ENCODE measurements around the gene SLC35F3. TPM values are rescaled to one million over a fixed set of nuclear protein-coding genes. Genes with fewer than 3 reads are reported as not detected.
A peak's percentile ranks its signal among the peaks of the same experiment; 100 is the strongest.
"Not testable (repeated sequence)": the region's sequence is repeated elsewhere in the genome, so short reads cannot be mapped to it uniquely, and the experiment has no call there.

SLC35F3 gene
- total RNA-seq, 2 experiments from 2014 or later, result 34.4 to 35.7 TPM

GRCh38 chr1:234163267-234163919 is 258.9 kb downstream of the SLC35F3 start:
- Mint-ChIP-seq H3K9me3 (ENCODE audit: insufficient read depth) (peaks cover 8% of the 10 kb centered on the region), H3K27ac (no peak overlapping the region), H3K36me3 (ENCODE audit: low read depth) (no peaks in the 10 kb centered on the region), H3K27me3 (ENCODE audit: low read depth) (peaks cover 5% of the 10 kb centered on the region), H3K4me3 (no peak overlapping the region), H3K4me1 (ENCODE audit: low read depth) (peaks cover 40% of the 10 kb centered on the region)
- CTCF ChIA-PET, result interaction anchor here (1.0 to 3.3 kb wide), 5 partner anchors 8 to 147 kb away, joined by 3 to 11 read pairs (median 5); no protein-coding TSS in a partner anchor
- POLR2A ChIA-PET, result no interaction called here
- ATAC-seq, result no peak
- DNase-seq, result no peak

GRCh38 chr1:234164098-234164709 is 259.7 kb downstream of the SLC35F3 start:
- peaks cover 48% of the 10 kb centered on the region for H3K4me1 Mint-ChIP-seq (ENCODE audit: low read depth)
- H3K36me3 Mint-ChIP-seq (ENCODE audit: low read depth), result peaks cover 7% of the 10 kb centered on the region
- ATAC-seq, result no peak
- ChIA-PET CTCF (interaction anchor here (1.0 to 2.6 kb wide), 5 partner anchors 10 to 50 kb away, joined by 3 to 7 read pairs (median 3); no protein-coding TSS in a partner anchor), POLR2A (no interaction called here)
- H3K9me3 Mint-ChIP-seq (ENCODE audit: insufficient read depth), result peaks cover 11% of the 10 kb centered on the region
- no peak overlapping the region for H3K27ac Mint-ChIP-seq
- H3K27me3 Mint-ChIP-seq (ENCODE audit: low read depth), result peaks cover 5% of the 10 kb centered on the region
- H3K4me3 Mint-ChIP-seq, result no peak overlapping the region
- no peak for DNase-seq

GRCh38 chr1:234168061-234168724 is 263.7 kb downstream of the SLC35F3 start:
- ATAC-seq (no peak), DNase-seq (no peak)
- H3K27me3 Mint-ChIP-seq (ENCODE audit: low read depth), result no peaks in the 10 kb centered on the region
- no peak overlapping the region for H3K4me3 Mint-ChIP-seq
- peaks cover 19% of the 10 kb centered on the region for H3K9me3 Mint-ChIP-seq (ENCODE audit: insufficient read depth)
- H3K27ac Mint-ChIP-seq, result peak overlapping the region; percentile 27
- CTCF ChIA-PET, result interaction anchor here (0.9 kb wide), 1 partner anchor 21 kb away, joined by 3 read pairs; no protein-coding TSS in a partner anchor
- POLR2A ChIA-PET, result no interaction called here
- H3K4me1 Mint-ChIP-seq (ENCODE audit: low read depth), result peaks cover 83% of the 10 kb centered on the region
- H3K36me3 Mint-ChIP-seq (ENCODE audit: low read depth), result peaks cover 30% of the 10 kb centered on the region

GRCh38 chr1:234169161-234169849 is 264.8 kb downstream of the SLC35F3 start:
- CTCF ChIA-PET, result interaction anchor here (2.1 to 4.8 kb wide), 3 partner anchors 20 to 55 kb away, joined by 8 to 40 read pairs (median 38); no protein-coding TSS in a partner anchor
- H3K36me3 Mint-ChIP-seq (ENCODE audit: low read depth), result peaks cover 32% of the 10 kb centered on the region
- peaks cover 19% of the 10 kb centered on the region for H3K9me3 Mint-ChIP-seq (ENCODE audit: insufficient read depth)
- DNase-seq (no peak), ATAC-seq (no peak)
- H3K4me1 Mint-ChIP-seq (ENCODE audit: low read depth), result peaks cover 77% of the 10 kb centered on the region
- POLR2A ChIA-PET, result no interaction called here
- no peaks in the 10 kb centered on the region for H3K27me3 Mint-ChIP-seq (ENCODE audit: low read depth)
- H3K27ac Mint-ChIP-seq, result peak overlapping the region; percentile 87
- no peak overlapping the region for H3K4me3 Mint-ChIP-seq

GRCh38 chr1:234170067-234170466 is 265.6 kb downstream of the SLC35F3 start:
- POLR2A ChIA-PET, result interaction anchor here (1.2 kb wide), 1 partner anchor 47 kb away, joined by 4 read pairs; no protein-coding TSS in a partner anchor
- Mint-ChIP-seq H3K36me3 (ENCODE audit: low read depth) (peaks cover 33% of the 10 kb centered on the region), H3K4me3 (peak overlapping the region; percentile 50), H3K9me3 (ENCODE audit: insufficient read depth) (peaks cover 19% of the 10 kb centered on the region), H3K27ac (peak overlapping the region; percentile 87), H3K4me1 (ENCODE audit: low read depth) (peaks cover 74% of the 10 kb centered on the region), H3K27me3 (ENCODE audit: low read depth) (no peaks in the 10 kb centered on the region)
- ATAC-seq (peak; percentile 24), DNase-seq (no peak)
- CTCF ChIA-PET, result interaction anchor here (0.6 to 4.8 kb wide), 6 partner anchors 16 to 140 kb away, joined by 3 to 40 read pairs (median 14); no protein-coding TSS in a partner anchor

GRCh38 chr1:234170622-234171021 is 266.1 kb downstream of the SLC35F3 start:
- no peaks in the 10 kb centered on the region for H3K27me3 Mint-ChIP-seq (ENCODE audit: low read depth)
- H3K9me3 Mint-ChIP-seq (ENCODE audit: insufficient read depth), result peaks cover 19% of the 10 kb centered on the region
- H3K36me3 Mint-ChIP-seq (ENCODE audit: low read depth), result peaks cover 33% of the 10 kb centered on the region
- peak overlapping the region; percentile 87 for H3K27ac Mint-ChIP-seq
- ChIA-PET POLR2A (interaction anchor here (0.8 to 1.2 kb wide), 2 partner anchors 46 to 990 kb away, joined by 3 to 4 read pairs; partner anchors contain the start of gene RBM34), CTCF (interaction anchor here (0.6 to 4.8 kb wide), 9 partner anchors 8 to 203 kb away, joined by 3 to 40 read pairs (median 5); partner anchors contain the start of gene COA6)
- peak overlapping the region; percentile 50 for H3K4me3 Mint-ChIP-seq
- H3K4me1 Mint-ChIP-seq (ENCODE audit: low read depth), result peaks cover 73% of the 10 kb centered on the region
- ATAC-seq (peak; percentile 78), DNase-seq (peak; percentile 71)

DNA sequence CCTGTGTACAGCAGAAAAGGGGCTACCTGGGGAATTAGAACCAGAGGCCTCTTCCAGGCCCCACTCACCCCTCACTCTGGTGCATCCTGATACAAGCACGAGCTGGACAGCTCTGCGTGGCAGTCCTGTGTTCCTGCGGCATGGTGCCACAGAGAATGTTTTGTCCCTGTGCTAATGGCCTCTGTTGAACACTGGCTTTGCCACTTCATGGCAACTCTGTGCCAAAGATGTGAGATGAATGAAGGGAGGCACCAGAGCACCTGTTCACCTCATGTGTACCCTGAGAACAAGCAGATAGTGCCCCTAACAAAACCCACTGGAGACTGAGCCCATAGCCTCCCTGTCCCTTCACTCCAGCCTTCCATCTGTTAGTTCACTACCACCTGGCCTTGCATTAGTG is 269.5 kb downstream of the SLC35F3 start:
- Mint-ChIP-seq H3K9me3 (ENCODE audit: insufficient read depth) (peaks cover 15% of the 10 kb centered on the region), H3K27ac (peak overlapping the region; percentile 22), H3K36me3 (ENCODE audit: low read depth) (peaks cover 45% of the 10 kb centered on the region), H3K4me1 (ENCODE audit: low read depth) (peaks cover 47% of the 10 kb centered on the region), H3K4me3 (no peak overlapping the region), H3K27me3 (ENCODE audit: low read depth) (peaks cover 16% of the 10 kb centered on the region)
- ATAC-seq (no peak), DNase-seq (no peak)
- POLR2A ChIA-PET, result no interaction called here
- CTCF ChIA-PET, result interaction anchor here (1.0 to 1.4 kb wide), 2 partner anchors 10 to 136 kb away, joined by 3 to 4 read pairs; no protein-coding TSS in a partner anchor

DNA sequence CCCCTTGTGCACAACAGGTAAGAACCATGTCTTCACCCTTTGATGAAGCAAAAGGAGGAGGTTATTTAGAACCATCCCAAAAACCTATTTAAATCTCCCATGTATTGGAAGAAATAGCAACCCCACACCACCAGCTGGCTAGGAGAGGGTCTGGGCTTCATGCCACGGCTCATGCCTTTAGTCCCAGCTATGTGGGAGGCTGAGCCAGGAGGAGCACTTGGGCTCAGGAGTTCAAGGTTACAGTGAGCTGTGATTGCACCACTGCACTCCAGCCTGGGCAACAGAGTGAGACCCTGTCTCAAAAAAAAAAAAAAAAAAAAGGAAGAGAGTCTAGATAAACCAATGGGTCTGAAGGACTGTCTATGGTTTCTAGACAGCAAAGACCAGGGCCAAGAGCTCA is 270.9 kb downstream of the SLC35F3 start:
- H3K36me3 Mint-ChIP-seq (ENCODE audit: low read depth), result peaks cover 33% of the 10 kb centered on the region
- peaks cover 9% of the 10 kb centered on the region for H3K9me3 Mint-ChIP-seq (ENCODE audit: insufficient read depth)
- no peak for ATAC-seq
- H3K27me3 Mint-ChIP-seq (ENCODE audit: low read depth), result peaks cover 28% of the 10 kb centered on the region
- H3K27ac Mint-ChIP-seq, result no peak overlapping the region
- CTCF ChIA-PET, result no interaction called here
- DNase-seq, result no peak
- H3K4me3 Mint-ChIP-seq, result no peak overlapping the region
- H3K4me1 Mint-ChIP-seq (ENCODE audit: low read depth), result peaks cover 33% of the 10 kb centered on the region
- POLR2A ChIA-PET, result no interaction called here

GRCh38 chr1:234176000-234176399 is 271.5 kb downstream of the SLC35F3 start:
- Mint-ChIP-seq H3K36me3 (ENCODE audit: low read depth) (peaks cover 31% of the 10 kb centered on the region), H3K27ac (no peak overlapping the region), H3K9me3 (ENCODE audit: insufficient read depth) (peaks cover 9% of the 10 kb centered on the region), H3K4me1 (ENCODE audit: low read depth) (peaks cover 26% of the 10 kb centered on the region), H3K4me3 (no peak overlapping the region), H3K27me3 (ENCODE audit: low read depth) (peaks cover 32% of the 10 kb centered on the region)
- ATAC-seq (no peak), DNase-seq (no peak)
- ChIA-PET CTCF (interaction anchor here (1.7 kb wide), 1 partner anchor 37 kb away, joined by 4 read pairs; no protein-coding TSS in a partner anchor), POLR2A (no interaction called here)

- CTCF ChIA-PET, result interaction anchor here (1.7 kb wide), 1 partner anchor 36 kb away, joined by 4 read pairs; no protein-coding TSS in a partner anchor
- H3K27ac Mint-ChIP-seq; H3K9me3 Mint-ChIP-seq (ENCODE audit: insufficient read depth); ATAC-seq; H3K4me3 Mint-ChIP-seq; POLR2A ChIA-PET; DNase-seq: not testable (repeated sequence)
- Mint-ChIP-seq H3K36me3 (ENCODE audit: low read depth) (peaks cover 27% of the 10 kb centered on the region), H3K27me3 (ENCODE audit: low read depth) (peaks cover 37% of the 10 kb centered on the region), H3K4me1 (ENCODE audit: low read depth) (peaks cover 18% of the 10 kb centered on the region)
These were observed 272.4 kb downstream of the SLC35F3 start for GRCh38 chr1:234176847-234177246.

GRCh38 chr1:234185438-234185837 is 281.0 kb downstream of the SLC35F3 start:
- CTCF ChIA-PET, result interaction anchor here (1.7 kb wide), 1 partner anchor 27 kb away, joined by 7 read pairs; no protein-coding TSS in a partner anchor
- no peaks in the 10 kb centered on the region for H3K9me3 Mint-ChIP-seq (ENCODE audit: insufficient read depth)
- H3K27me3 Mint-ChIP-seq (ENCODE audit: low read depth), result peaks cover 41% of the 10 kb centered on the region
- peaks cover 5% of the 10 kb centered on the region for H3K4me1 Mint-ChIP-seq (ENCODE audit: low read depth)
- no peaks in the 10 kb centered on the region for H3K36me3 Mint-ChIP-seq (ENCODE audit: low read depth)
- H3K4me3 Mint-ChIP-seq, result no peak overlapping the region
- POLR2A ChIA-PET, result no interaction called here
- H3K27ac Mint-ChIP-seq, result no peak overlapping the region
- ATAC-seq (no peak), DNase-seq (no peak)
